Right lobe of liver (tissue), 6 donors: Measurements from ENCODE around the gene TRIM38. TPM values are rescaled to one million over a fixed set of nuclear protein-coding genes. Genes with fewer than 3 reads are reported as not detected.

Source experiments
- ATAC-seq, 4 donors: fragments of 200-7000 bp; cut with Tn5 transposase; one replicate each; pipeline ENCODE4 v1.9.1; 2020; ENCODE audit warnings: mild to moderate bottlenecking in 4 of 4, moderate library complexity in 4 of 4
- DNase-seq, 3 donors: peaks; one replicate each; pipeline ENCODE4 v3.0.0-alpha.2; 2020
- H3K27ac ChIP-seq, 3 donors: fragments of 200-600 bp; one replicate each; pipeline ENCODE4 v1.8.0; 2022
- H3K27me3 ChIP-seq, 2 donors: fragments of 200-600 bp; one replicate each; pipeline ENCODE4 v1.8.0; 2022
- H3K36me3 ChIP-seq, 4 donors: fragments of 200-600 bp; sonication (generic) in 1 of 4; one replicate each; pipeline versions ENCODE4 v1.5.1 to v1.8.0; 2017 to 2022; ENCODE audit warnings: control low read depth in 1 of 4
- H3K4me1 ChIP-seq, 4 donors: fragments of 200-600 bp; sonication (generic) in 1 of 4; one replicate each; pipeline versions ENCODE4 v1.5.1 to v1.8.0; 2017 to 2022; ENCODE audit warnings: control low read depth in 1 of 4
- H3K4me3 ChIP-seq, 3 donors: fragments of 200-600 bp; one replicate each; pipeline ENCODE4 v1.8.0; 2022
- H3K9me3 ChIP-seq, 4 donors: fragments of 200-600 bp; sonication (generic) in 1 of 4; one replicate each; pipeline versions ENCODE4 v1.5.1 to v1.8.0; 2017 to 2022; ENCODE audit warnings: control low read depth in 1 of 4
- CTCF ChIP-seq, 4 donors: fragments of 200-600 bp in 3 of 4; fragments of 450-650 bp in 1 of 4; IDR thresholded peaks; one replicate each; pipeline versions ENCODE4 v1.5.1 to v1.8.0; 2016 to 2022; ENCODE audit warnings: antibody characterized with exemption in 4 of 4, mild to moderate bottlenecking in 2 of 4
- POLR2A ChIP-seq: fragments of 450-650 bp; IDR thresholded peaks from one replicate; pipeline ENCODE4 v1.6.1; 2017; ENCODE audit warnings: antibody characterized with exemption, mild to moderate bottlenecking
- WGBS: methylation state at CpG from one replicate; pipeline ENCODE4 v1.1.6; 2018; ENCODE audit warnings: low coverage, low lambda C conversion rate; ENCODE audit not compliant: insufficient coverage; ENCODE audit errors: missing lambda C conversion rate; 5-methylcytosine and 5-hydroxymethylcytosine counted together
- intact Hi-C, 2 donors: fragments of 100-400 bp; cut with DNase I; formaldehyde crosslinking; loops; one replicate each; pipeline versions ENCODE4 v1.11.2 to v1.14.1; 2022
- long read RNA-seq: library from polyadenylated mRNA; unstranded; transcript quantifications from one replicate; pipeline ENCODE4 v2.0.0, GENCODE V29; 2019
- total RNA-seq, 6 experiments: library from RNA; depleted of rRNA in 2 of 6; stranded (reverse); fragments of >200 nt in 2 of 6; fragmentation: NEBNext Ultra II Directional in 3 of 6; extraction: Animal tissue kit (Norgen Biotek cat#: 25700) in 3 of 6; gene quantifications; one replicate each; pipeline versions ENCODE4 v1.1.0 to v1.2.4, GENCODE V29; 2016 to 2023
- donor health status: DM: no; HTN: yes; CAD: no.
- donor health status: DM: no; HTN: no; CAD: no.
- donor health status: DM: no; HTN: no; CAD: no.
- donor health status: DM: no; HTN: yes; CAD: no.
- donor health status: DM: no; HTN: yes; CAD: no.

Gene TRIM38
- 1 to 10 TPM; 3.1 to 7.2 (median 4.5) TPM for total RNA-seq
- long read RNA-seq, full-length matches to known transcripts: 1 of 1 reads
- long read RNA-seq, partial matches to known transcripts: 0 of 1 reads
- long read RNA-seq, other reads (novel, unspliced or antisense): 0 of 1 reads

GRCh38 chr6:25962149-25963127 lies at the start of gene TRIM38:
TSS of gene TRIM38 (plus strand) at chr6:25962802. CDS start at chr6:25966523, 3,721 bp downstream.
- Histone ChIP-seq H3K4me3 (peak within 1 kb of the TSS; percentile 50 to 61 (median 55)), H3K4me1 (peaks cover 0 to 34% (median 17%) of the 10 kb centered on the region in 4 donors), H3K9me3 (no peaks in the 10 kb centered on the region), H3K27ac (peak within 1 kb of the TSS; percentile 89 to 96 (median 96)), H3K36me3 (peaks cover 0 to 17% (median 0%) of the 10 kb centered on the region in 4 donors), H3K27me3 (no peaks in the 10 kb centered on the region)
- intact Hi-C loops: no loop called here
- 4% methylated on average over 11 of the region's 11 CpGs for whole genome bisulfite sequencing
- DNase-seq (peak in 2 of 3 donors; percentile 51 to 81), ATAC-seq (peak; percentile 93 to 94 (median 93))
- TF ChIP-seq CTCF (IDR thresholded peaks at IDR 0.05) (no peak), POLR2A (peak; percentile 98)

GRCh38 chr6:25913741-25914140 lies 48.9 kb upstream of the TRIM38 start:
- no peak for DNase-seq
- TF ChIP-seq CTCF (IDR thresholded peaks at IDR 0.05): no peak
- no peak for TF ChIP-seq POLR2A
- Histone ChIP-seq H3K4me1 (peaks cover 0 to 17% (median 2%) of the 10 kb centered on the region in 4 donors), H3K4me3 (no peak overlapping the region), H3K27me3 (no peaks in the 10 kb centered on the region), H3K9me3 (no peaks in the 10 kb centered on the region), H3K36me3 (peaks cover 0 to 50% (median 17%) of the 10 kb centered on the region in 4 donors), H3K27ac (peak overlapping the region in 2 of 3 donors; percentile 21 to 29)
- WGBS: 96% methylated on average over 3 of the region's 3 CpGs
- intact Hi-C loops: no loop called here
- ATAC-seq: peak in 3 of 4 donors; percentile 18 to 50 (median 41)

GRCh38 chr6:25916330-25916729 lies 46.3 kb upstream of the TRIM38 start:
- H3K27me3 ChIP-seq: no peaks in the 10 kb centered on the region
- ATAC-seq: no peak
- H3K4me1 ChIP-seq: peaks cover 0 to 18% (median 9%) of the 10 kb centered on the region in 4 donors
- WGBS: 67% methylated on average over 3 of the region's 3 CpGs
- intact Hi-C loops: no loop called here
- no peaks in the 10 kb centered on the region for H3K9me3 ChIP-seq
- H3K36me3 ChIP-seq: peaks cover 0 to 50% (median 17%) of the 10 kb centered on the region in 4 donors
- no peak overlapping the region for H3K27ac ChIP-seq
- no peak for TF ChIP-seq POLR2A
- no peak for TF ChIP-seq CTCF (IDR thresholded peaks at IDR 0.05)
- DNase-seq: no peak
- H3K4me3 ChIP-seq: no peak overlapping the region

GRCh38 chr6:25916789-25917490 lies 45.7 kb upstream of the TRIM38 start:
- Histone ChIP-seq H3K9me3 (no peaks in the 10 kb centered on the region), H3K27me3 (no peaks in the 10 kb centered on the region), H3K4me1 (peaks cover 0 to 18% (median 9%) of the 10 kb centered on the region in 4 donors), H3K27ac (no peak overlapping the region), H3K36me3 (peaks cover 0 to 48% (median 16%) of the 10 kb centered on the region in 4 donors), H3K4me3 (no peak overlapping the region)
- WGBS: 90% methylated on average over 7 of the region's 7 CpGs
- TF ChIP-seq CTCF (IDR thresholded peaks at IDR 0.05) (no peak), POLR2A (no peak)
- ATAC-seq (no peak), DNase-seq (no peak)
- intact Hi-C loops: no loop called here
